Left renal cortex interstitium (tissue), 4 donors: ENCODE data around the gene PLEKHA7. TPM values are rescaled to one million over a fixed set of nuclear protein-coding genes. Genes with fewer than 3 reads are reported as not detected.

Experiments used
- DNase-seq, 4 donors: peaks; one replicate each; pipeline ENCODE4 v3.0.0-alpha.2; 2013; ENCODE audit warnings: low read depth in 4 of 4, low spot score in 2 of 4, missing footprints in 1 of 4
- polyA plus RNA-seq, 4 donors: library from polyadenylated mRNA; unstranded; fragments of 120-200 nt; gene quantifications; one replicate each; pipeline ENCODE4 v1.2.1, GENCODE V29; 2013; ENCODE audit not compliant: insufficient read length in 4 of 4

Gene PLEKHA7
- polyA plus RNA-seq, 4 donors, result 34.0 to 59.3 (median 50.9) TPM

DNA sequence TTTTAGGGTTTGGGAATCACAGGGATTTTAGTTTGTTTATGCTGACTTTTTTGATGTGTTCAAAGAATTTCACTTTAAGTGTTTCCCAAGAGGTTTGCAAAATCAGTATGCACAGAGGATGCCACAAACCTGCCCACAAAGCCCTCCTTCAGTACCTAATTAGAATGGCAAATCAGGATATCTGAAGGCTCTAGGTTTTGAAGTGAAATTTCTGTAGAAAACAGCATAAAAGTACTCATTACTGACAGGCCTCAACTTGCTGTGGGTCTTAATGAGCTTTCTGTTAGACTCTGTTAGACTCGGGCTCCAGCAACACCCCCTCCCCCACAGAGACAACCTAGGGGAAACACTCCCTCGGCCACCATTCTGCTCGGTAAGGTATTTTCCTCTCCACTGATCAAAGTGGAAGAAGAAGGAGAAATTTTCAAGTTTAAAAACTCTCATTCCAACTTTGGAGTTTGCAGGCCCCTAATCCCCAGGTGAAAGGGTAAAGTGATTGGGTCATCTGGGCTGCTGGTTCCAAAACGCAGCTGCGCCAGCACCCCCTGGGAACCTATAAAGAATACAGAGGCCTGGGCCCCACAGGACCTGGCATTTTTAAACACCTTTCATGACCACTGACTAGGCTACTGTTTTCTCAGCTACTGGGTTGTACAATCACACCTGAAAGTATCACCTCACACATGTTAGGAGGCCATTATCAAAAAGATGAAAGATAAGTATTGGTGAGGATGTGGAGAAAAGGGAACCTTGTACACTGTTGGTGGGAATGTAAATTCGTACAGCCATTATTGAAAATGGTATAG, 67.5 kb downstream of the PLEKHA7 start:
- DNase-seq, result peak in 1 of 4 donors; percentile 59

DNA sequence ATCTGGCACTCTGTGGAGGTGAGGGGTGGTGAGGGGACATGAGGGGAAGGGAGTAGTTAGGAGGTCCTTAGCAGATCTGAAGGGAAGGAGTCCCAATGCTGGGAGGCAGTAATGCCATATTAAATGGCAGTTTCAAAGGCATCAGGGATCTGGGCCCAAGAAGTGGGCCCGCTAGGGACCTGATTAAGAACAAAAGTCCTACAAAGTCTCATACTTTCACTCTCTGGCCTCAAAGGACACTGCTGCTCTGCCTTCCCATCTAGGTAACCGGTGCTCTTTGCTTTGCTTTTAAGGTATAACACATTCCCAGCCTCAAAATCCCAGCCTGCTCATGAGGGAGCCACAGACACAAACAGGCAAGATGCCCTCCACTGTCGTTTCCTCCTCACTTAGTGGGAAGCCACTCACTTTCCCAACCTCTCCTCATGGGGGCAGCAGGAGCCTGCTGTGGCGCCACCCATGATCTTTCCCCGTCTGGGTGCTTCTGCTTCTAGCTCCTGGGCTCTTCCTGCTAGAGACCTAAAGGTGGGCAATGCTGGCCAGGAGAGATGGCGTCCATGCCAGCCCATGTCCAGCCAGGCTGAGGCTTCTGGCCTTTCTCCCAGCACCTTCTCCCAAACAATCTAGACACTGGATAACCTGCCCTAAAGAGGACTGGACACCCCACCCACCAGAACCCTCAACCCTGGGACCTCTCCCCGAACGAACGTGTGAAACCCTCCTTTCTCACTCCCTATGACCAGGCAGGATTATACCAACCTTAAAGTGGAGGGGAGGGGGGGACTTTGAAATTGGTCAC, 68.3 kb downstream of the PLEKHA7 start:
- peak in 1 of 4 donors; percentile 48 for DNase-seq

DNA sequence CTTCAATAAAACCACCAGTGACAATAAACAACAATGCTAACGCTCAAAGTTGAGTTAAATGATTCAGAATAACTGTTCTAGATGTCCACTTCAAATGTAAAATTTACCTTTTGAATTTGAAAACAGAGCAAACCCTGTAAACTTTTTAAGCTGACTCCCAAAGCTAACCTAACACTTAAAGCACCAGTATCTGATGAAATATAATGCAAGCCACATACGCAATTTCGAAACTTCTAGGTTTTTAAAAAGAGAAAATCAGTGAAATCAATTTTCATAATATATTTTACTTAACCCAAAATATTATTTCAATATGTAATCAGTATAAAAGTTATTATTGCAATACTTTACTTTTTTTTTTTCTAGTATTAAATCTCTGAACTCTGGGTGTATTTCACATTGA, 71.3 kb downstream of the PLEKHA7 start:
- DNase-seq, result no peak

DNA sequence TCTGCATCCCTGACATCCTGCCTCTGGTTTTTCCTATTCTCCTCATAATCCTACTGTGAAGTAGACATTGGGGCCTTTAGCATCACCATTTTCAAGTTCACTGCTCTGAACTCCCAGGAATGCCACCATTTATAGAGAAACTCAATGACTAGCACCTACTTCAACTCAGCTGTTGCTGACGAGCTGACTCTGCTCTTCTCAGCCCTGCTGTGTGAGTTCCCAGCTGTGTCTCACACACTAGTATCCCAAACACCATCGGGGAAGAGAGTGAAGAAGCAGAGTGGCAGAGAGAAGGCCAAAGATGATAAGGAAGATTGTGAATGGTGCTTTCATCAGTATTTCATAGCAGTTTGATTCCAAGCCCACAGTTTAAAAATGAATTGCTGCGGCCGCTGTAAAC, 71.9 kb downstream of the PLEKHA7 start:
- DNase-seq, result no peak

- DNase-seq, result no peak
Measured at GRCh38 chr11:16941935-16942334, 72.3 kb downstream of the PLEKHA7 start.

GRCh38 chr11:16938061-16938460, 76.2 kb downstream of the PLEKHA7 start:
- no peak for DNase-seq

GRCh38 chr11:16936643-16937042, 77.6 kb downstream of the PLEKHA7 start:
- no peak for DNase-seq

DNA sequence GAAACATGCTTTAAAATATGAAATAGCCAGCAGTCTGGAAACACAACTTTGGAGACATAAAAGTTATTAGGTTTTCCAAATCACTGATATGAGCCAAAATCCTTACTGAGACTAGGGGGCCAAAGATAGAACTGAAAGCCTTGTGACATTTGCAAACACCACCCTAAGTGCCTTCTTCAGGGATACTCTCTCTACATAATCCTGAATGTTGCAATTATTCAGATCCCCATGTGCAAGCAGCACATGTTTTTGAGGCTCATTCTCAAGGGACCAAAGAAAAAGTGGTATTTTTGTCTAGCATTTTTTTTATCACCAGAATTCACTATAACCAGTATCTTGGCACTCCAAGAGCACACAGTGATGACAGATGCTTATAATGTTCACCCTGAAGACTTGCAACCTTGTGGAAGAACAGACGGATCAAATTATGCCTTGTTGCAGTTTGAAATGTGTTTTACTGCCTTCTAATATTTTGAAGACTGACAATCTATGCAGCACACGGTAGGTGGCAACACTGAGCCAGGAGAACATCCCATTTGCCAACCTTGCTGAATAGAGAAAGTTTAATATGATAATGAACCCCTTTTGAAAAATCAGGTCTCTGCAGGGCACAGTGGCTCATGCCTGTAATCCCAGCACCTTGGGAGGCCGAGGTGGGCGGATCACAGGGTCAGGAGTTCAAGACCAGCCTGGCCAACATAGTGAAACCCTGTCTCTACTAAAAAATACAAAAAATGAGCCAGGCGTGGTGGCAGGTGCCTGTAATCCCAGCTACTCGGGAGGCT, 78.5 kb downstream of the PLEKHA7 start:
- DNase-seq, result no peak

DNA sequence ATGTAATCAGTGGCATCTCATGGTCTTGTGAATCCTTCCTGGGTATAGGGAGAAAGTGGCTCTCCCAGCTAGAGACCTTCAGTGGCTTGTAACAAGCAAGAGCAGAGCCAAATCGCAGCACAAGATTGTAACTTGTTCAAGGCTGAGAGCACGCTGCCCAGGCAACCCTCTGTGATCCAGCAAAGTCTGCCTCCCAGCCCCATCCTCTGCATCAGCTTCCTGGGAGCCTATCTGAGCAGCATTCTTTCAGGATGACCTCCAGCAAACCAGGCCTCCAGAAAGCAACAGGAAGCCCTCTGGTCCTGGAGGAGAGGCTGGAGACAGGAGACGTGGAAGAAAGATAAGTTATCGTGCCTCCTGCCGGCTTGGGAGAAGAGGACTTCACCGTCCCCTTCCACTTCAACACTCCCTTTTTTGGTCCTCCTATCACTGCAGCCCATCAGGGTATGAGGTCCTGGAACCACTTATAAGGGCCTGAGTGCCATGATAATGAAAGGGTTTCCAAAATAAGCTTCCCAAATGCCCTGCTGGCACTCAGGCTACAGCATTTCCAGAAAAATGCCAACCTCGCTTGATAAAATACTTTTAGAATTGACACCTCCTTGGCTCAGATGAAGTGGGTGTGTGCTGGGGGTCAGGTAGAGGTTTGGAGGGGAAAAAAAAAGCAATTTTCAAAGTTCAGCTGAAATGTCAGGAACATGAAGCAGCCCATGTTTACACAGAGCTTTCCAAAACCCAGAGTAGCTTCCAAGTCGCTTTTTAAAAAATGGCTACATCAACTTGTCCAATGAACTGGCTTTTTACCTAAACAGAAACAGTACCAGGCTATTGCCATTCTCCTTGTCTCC, 80.2 kb downstream of the PLEKHA7 start:
- DNase-seq, result no peak

DNA sequence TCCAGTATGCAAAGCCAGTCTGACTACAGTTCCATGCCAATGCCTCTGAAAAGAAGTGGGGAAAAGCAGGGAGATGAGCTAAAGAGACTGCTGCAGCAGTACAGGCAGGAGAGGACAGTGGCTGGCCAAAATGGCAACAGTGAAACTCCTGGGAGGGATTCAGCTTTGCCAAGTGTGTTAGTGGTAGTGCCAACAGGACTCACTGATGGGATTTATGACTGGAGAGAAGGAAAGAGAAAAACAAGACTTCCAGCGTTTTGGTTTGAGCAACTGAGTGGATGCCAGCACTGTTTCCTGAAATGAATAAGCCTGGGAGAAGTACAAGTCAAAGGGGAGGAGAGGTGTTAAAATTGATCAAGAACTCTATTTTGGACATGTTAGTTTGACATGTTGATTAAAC, 80.9 kb downstream of the PLEKHA7 start:
- DNase-seq, result no peak

DNA sequence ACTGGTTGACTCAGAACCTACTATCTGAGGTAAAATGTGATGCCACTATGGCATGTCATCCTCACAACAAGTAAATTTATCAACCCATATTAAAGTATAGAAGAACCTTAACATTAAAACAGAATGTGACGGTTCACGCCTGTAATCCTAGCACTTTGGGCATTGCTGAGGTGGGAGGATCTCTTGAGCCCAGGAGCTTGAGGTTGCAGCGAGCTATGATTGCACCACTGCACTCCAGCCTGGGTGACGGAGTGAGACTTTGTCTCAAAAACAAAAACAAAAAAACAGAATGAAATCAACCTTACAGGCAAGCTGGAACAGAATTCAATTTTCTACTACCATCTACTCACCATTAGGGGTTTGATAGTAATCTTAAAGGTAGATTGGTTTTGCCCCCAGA, 86.2 kb downstream of the PLEKHA7 start:
- no peak for DNase-seq

DNA sequence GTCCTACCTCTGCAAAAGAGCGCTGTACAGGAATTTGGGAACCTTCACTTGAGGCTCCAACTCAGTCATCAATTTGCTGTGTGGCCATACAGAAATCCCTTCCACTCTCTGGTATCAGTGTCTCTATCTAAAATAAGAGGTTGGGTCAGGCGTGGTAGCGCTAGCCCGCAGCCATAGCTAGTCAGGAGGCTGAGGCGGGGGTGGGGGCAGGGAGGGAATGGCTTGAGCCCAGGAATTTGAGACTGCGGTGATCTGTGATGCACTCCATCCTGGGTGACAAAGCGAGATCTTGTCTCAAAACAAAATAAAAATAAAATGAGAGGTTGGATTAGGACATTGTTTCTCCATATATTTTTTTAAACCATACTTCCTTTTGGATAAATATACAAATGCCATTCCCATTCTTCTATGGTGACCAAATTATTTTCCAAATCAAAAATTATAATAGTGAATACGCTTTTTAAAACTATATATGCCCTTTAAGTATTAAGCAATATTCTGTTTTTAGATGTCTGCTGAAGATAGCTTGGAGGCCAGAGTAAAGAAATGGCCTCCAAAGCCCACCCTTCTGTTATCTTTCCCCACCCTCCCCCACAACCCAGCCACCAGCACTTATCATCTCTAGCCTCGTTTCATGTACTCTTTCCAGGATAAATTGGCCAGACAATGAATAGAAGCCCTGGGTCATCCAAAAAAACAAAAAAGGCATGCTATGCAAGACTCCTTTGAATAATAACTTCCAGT, 87.2 kb downstream of the PLEKHA7 start:
- DNase-seq, result no peak

- peak in 2 of 4 donors; percentile 38 to 42 for DNase-seq
Measured at GRCh38 chr11:16925561-16926065, 88.6 kb downstream of the PLEKHA7 start.

GRCh38 chr11:16924826-16925560, 89.2 kb downstream of the PLEKHA7 start:
- DNase-seq, result peak in 2 of 4 donors; percentile 48 to 53

DNA sequence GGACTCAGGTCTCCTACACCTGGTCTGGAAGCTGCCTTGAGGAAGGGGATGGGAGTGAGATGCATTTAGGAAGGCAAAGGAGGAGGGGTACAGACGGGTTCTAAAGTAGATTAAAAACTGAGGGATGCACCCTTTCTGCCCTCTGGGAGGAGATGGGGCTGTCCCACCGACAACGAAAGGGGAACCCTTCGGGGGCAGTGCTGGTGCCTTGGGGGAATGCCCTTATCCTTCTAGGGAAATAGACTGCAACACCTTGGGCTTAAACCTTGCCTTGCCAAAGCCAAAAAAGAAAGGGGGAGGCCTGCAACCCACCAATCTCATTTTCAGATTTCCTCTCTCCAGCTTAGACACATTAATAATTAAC, 89.8 kb downstream of the PLEKHA7 start:
- no peak for DNase-seq

DNA sequence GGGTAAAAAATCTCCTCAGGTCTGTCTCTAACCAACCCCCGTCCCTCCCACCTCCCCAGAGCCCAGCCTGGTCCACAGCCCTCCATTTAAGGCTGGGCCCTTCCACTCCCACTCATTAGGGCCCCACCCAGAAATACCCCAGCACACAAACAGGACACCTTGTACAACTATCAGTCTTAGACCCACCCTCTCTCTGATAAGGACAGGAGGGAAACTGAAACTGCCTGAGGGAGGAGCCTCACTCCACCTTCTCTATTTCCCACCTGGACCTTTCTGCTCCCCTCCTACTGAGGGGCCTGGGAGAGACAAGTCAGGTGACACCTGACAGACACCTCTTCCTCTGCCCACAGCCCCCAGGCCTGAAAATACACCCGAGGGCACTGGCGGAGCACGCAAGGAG, 90.2 kb downstream of the PLEKHA7 start:
- DNase-seq, result no peak

- DNase-seq, result no peak
Measured at GRCh38 chr11:16921668-16922067, 92.5 kb downstream of the PLEKHA7 start.

DNA sequence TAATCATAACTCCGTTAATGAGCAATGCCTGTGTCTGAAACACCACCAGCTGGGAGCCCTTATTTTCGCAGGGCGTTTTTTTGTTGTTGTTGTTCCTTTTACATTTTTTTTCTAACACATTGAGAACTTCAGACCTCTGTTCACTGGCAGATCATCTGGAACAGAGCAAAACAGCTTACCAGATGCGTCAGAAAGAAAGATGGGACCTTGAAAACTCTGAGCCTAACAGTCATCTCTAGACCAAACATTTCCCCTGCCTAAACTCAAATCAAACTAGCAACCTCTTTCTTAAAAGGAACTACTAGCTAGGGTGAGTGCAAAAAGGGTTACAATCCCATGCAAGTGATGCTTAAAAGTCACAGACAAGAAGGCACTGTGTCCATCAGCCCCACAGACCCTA, 93.2 kb downstream of the PLEKHA7 start:
- no peak for DNase-seq

DNA sequence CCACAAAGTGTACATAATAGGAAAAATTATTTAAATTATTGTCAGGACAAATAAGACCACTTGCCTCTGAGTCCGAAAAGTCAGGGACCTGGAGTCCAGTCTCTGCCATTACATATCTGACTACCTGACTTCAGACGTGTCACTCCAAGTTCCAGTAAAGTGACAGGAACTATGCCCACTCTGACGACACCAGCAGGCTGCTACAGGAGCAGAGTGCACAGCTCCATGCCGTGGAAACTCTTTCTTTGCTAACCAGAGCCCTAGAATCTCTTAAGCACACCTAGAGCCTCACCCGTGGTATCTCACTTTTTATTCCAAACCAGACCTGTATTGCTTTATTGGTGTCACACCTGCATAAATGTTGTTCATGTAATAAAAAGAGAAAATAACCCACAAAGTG, 93.7 kb downstream of the PLEKHA7 start:
- DNase-seq, result no peak
